ENCODE measurements around the gene CTNNA1.

GRCh38 chr5:138719811-138720210 is 33.4 kb upstream of the CTNNA1 start:
- TF ChIP-seq CTCF (IDR thresholded peaks at IDR 0.05; ENCODE audit: low read depth, low read length): no peak
- no peak for TF ChIP-seq POLR2A (IDR thresholded peaks at IDR 0.05; ENCODE audit: extremely low read depth, insufficient read length)
- no peak for TF ChIP-seq MYC (IDR thresholded peaks at IDR 0.05; ENCODE audit: low read depth, low read length)

Measured in NB4 (cell line).